Endothelial cell of umbilical vein (primary cell): ENCODE measurements around the gene VAV2. TPM values are rescaled to one million over a fixed set of nuclear protein-coding genes. Genes with fewer than 3 reads are reported as not detected.

ENCODE experiments used
- BruUV-seq: library from RNA; stranded (reverse); fragments of 400-500 nt; replicated peaks from 2 replicates; lab custom pipeline; 2021; lab: Mats Ljungman, UMichigan
- CTCF ChIA-PET: fragments of 300-600, 350-600 bp; sonication (Branson Sonifier 250); formaldehyde crosslinking; loops from one replicate; lab custom pipeline; 2021; ENCODE audit warnings: antibody characterized with exemption, inconsistent platforms; lab: Charles Lee
- POLR2A ChIA-PET: fragments of 300-600, 350-600 bp; sonication (Branson Sonifier 250); formaldehyde crosslinking; loops from one replicate; lab custom pipeline; 2021; ENCODE audit warnings: antibody characterized with exemption, inconsistent platforms; lab: Charles Lee
- DNase-seq: peaks from one replicate; pipeline ENCODE4 v3.0.0-alpha.2; 2011; ENCODE audit warnings: low read depth, low spot score
- FAIRE-seq: peaks from 2 replicates; lab custom pipeline; 2011; peaks lifted over from hg19 to GRCh38; lab: Jason Lieb, UNC
- H2AFZ ChIP-seq: 2 replicates; pipeline ENCODE4 v1.6.0; 2012; ENCODE audit warnings: low read depth, low read length, control low read depth, inconsistent platforms
- H3K27ac ChIP-seq: 2 replicates; pipeline ENCODE4 v1.5.1; 2011; ENCODE audit warnings: low read depth, mild to moderate bottlenecking, control low read depth, low read length, moderate library complexity; ENCODE audit not compliant: insufficient read depth
- H3K27me3 ChIP-seq, 2 experiments: 2 replicates each; pipeline versions ENCODE4 v1.6.0 to v1.6.1; 2011; ENCODE audit warnings: low read length in 2 of 2, mixed read lengths in 1 of 2; ENCODE audit not compliant: control insufficient read depth in 2 of 2, insufficient read depth in 2 of 2
- H3K36me3 ChIP-seq, 2 experiments: 2 replicates in 1 of 2; 3 replicates in 1 of 2; pipeline ENCODE4 v1.5.1; 2011; ENCODE audit warnings: low read length in 2 of 2, mild to moderate bottlenecking in 1 of 2, moderate library complexity in 1 of 2; ENCODE audit not compliant: control insufficient read depth in 2 of 2, insufficient read depth in 2 of 2; ENCODE audit errors: extremely low read depth in 1 of 2
- H3K4me1 ChIP-seq: 3 replicates; pipeline ENCODE4 v1.5.1; 2011; ENCODE audit warnings: mild to moderate bottlenecking, low read length; ENCODE audit not compliant: control insufficient read depth, insufficient read depth; ENCODE audit errors: extremely low read depth
- H3K4me2 ChIP-seq: 2 replicates; pipeline ENCODE4 v1.6.1; 2011; ENCODE audit warnings: low read length, control low read depth, mixed read lengths; ENCODE audit not compliant: insufficient read depth
- H3K4me3 ChIP-seq, 3 experiments: fragments of 200-600 bp in 1 of 3; sonication (generic), shearing (Covaris generic) in 1 of 3; replicated peaks in 1 of 3; 2 replicates each; pipeline ENCODE4 v1.5.1; 2011 to 2016; ENCODE audit warnings: control low read depth in 3 of 3, low read length in 3 of 3, mild to moderate bottlenecking in 2 of 3, inconsistent platforms in 1 of 3, low read depth in 1 of 3, moderate library complexity in 1 of 3; ENCODE audit not compliant: insufficient read depth in 1 of 3
- H3K79me2 ChIP-seq: 2 replicates; pipeline ENCODE4 v1.6.0; 2012; ENCODE audit warnings: low read length, inconsistent platforms; ENCODE audit not compliant: control insufficient read depth, insufficient read depth
- H3K9ac ChIP-seq: replicated peaks from 2 replicates; pipeline ENCODE3; 2011; ENCODE audit warnings: low read length, control low read depth; ENCODE audit not compliant: insufficient read depth; ENCODE audit errors: extremely low read depth
- H3K9me1 ChIP-seq: replicated peaks from 3 replicates; pipeline ENCODE4 v1.6.0; 2011; ENCODE audit warnings: mild to moderate bottlenecking, low read length; ENCODE audit not compliant: control insufficient read depth, insufficient read depth; ENCODE audit errors: extremely low read depth
- H3K9me3 ChIP-seq: replicated peaks from 2 replicates; pipeline ENCODE4 v1.5.1; 2012; ENCODE audit warnings: low read length, inconsistent platforms; ENCODE audit not compliant: control insufficient read depth, insufficient read depth
- H4K20me1 ChIP-seq: replicated peaks from 2 replicates; pipeline ENCODE3; 2011; ENCODE audit warnings: mild to moderate bottlenecking, low read length; ENCODE audit not compliant: control insufficient read depth, insufficient read depth; ENCODE audit errors: extremely low read depth
- EZH2 ChIP-seq: IDR thresholded peaks from 2 replicates; pipeline ENCODE4 v1.6.1; 2012; ENCODE audit warnings: borderline replicate concordance, low read depth, mild to moderate bottlenecking, moderate library complexity, low read length, inconsistent platforms; ENCODE audit not compliant: severe bottlenecking
- FOS ChIP-seq: IDR thresholded peaks from 2 replicates; pipeline ENCODE4 v1.6.1; 2011; ENCODE audit warnings: mild to moderate bottlenecking, low read length, moderate library complexity, borderline replicate concordance; ENCODE audit not compliant: insufficient read depth
- GATA2 ChIP-seq: IDR thresholded peaks from 2 replicates; pipeline ENCODE4 v1.7.0; 2011; ENCODE audit warnings: low read depth, mild to moderate bottlenecking, moderate library complexity, mixed read lengths, low read length; ENCODE audit not compliant: insufficient read length, insufficient read depth
- JUN ChIP-seq: IDR thresholded peaks from 2 replicates; pipeline ENCODE4 v1.6.1; 2011; ENCODE audit warnings: borderline replicate concordance, low read depth; ENCODE audit not compliant: insufficient read length, insufficient read depth
- MAX ChIP-seq: IDR thresholded peaks from 2 replicates; pipeline ENCODE4 v1.6.1; 2011; ENCODE audit not compliant: insufficient read depth, insufficient read length
- MYC ChIP-seq: IDR thresholded peaks from one replicate; pipeline ENCODE4 v1.6.1; 2011; ENCODE audit warnings: mild to moderate bottlenecking, low read depth, low read length
- POLR2A ChIP-seq: IDR thresholded peaks from 2 replicates; pipeline ENCODE4 v1.6.1; 2012; ENCODE audit warnings: low read depth, mild to moderate bottlenecking, control low read depth, low read length
- POLR2AphosphoS5 ChIP-seq: IDR thresholded peaks from 2 replicates; pipeline ENCODE4 v1.6.1; 2012; ENCODE audit warnings: low read depth, mild to moderate bottlenecking, control low read depth, low read length, moderate library complexity; ENCODE audit not compliant: insufficient read depth
- dilution Hi-C: fragments of 300-500 bp; cut with MboI; formaldehyde crosslinking; loops from one replicate; pipeline ENCODE4 v1.15.0; 2019; ENCODE audit warnings: low sequenced_read_pairs; ENCODE audit not compliant: extremely low pct_ligation_motif_present
- intact Hi-C: fragments of 100-400 bp; cut with micrococcal nuclease; formaldehyde crosslinking; loops from one replicate; pipeline ENCODE4 v1.10.0; 2022
- polyA plus RNA-seq, 4 experiments: library from polyadenylated mRNA; depleted of rRNA in 3 of 4; stranded (reverse) in 3 of 4; unstranded in 1 of 4; fragments of >200 nt; gene quantifications; 2 replicates each; pipeline versions ENCODE4 v1.2.1 to v1.2.3, GENCODE V29; 2011 to 2012; ENCODE audit warnings: missing spikeins in 1 of 4
- total RNA-seq: library from RNA; stranded (reverse); gene quantifications from 2 replicates; pipeline ENCODE4 v1.2.3, GENCODE V29; 2021
- TF ChIP-seq, protein P1 (sequence below), 2 donors: IDR thresholded peaks; 1 replicate in 1 of 2; 2 replicates in 1 of 2; pipeline ENCODE4 v1.5.1; 2011; ENCODE audit warnings: low read length in 2 of 2, mild to moderate bottlenecking in 2 of 2, moderate library complexity in 2 of 2, control low read depth in 1 of 2, inconsistent platforms in 1 of 2, low read depth in 1 of 2; ENCODE audit not compliant: insufficient read depth in 1 of 2; ENCODE audit errors: extremely low read depth in 1 of 2

VAV2 gene
- total and polyA plus RNA-seq, 2 donors (not counting 3 experiments of a cell fraction or from before 2014, with no cell fraction given), result 10.6 to 30.6 TPM

DNA sequence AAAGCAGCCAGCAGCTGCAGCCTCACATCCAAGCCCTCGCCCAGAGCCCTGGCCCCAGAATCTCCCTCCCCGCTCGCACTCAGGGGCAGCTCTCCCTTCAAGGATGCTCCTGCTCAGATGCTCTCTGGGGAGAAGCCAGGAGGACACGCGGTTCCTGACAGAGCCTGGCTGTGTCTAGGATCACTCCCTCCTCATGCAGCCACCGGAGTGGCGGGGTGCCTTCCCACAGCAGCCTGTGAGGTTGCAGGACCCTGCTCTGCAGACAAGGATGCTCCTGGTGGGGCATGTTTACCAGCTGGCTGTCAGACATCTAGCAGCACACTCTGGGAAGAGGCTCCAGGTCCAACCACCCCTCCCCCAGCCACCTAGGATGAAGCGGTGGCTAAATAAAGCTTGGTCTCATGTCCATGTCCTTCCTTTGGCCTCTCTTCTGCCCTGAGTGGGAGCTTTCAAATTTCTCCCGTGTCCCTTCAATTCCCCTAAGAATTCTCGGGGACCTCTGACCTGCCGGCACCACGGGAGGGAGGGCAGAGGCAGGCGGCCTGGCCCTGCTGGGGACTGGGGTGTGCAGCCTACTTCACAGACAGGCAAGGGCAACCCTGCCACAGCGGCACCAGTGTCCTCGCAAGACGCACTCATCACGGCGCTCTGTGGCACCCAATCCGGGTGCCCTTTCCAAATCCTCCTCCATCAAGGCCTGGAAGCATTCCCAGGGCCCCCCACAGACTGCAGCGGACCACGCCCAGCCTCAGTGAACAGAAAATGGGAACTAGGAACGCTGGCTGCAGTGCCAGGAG is 165.6 kb downstream of the VAV2 start:
- Histone ChIP-seq H3K4me1 (no peaks in the 10 kb centered on the region), H3K9me3 (no peaks in the 10 kb centered on the region), H3K27me3 (no peaks in the 10 kb centered on the region), H4K20me1 (no peaks in the 10 kb centered on the region), H3K27ac (no peak overlapping the region), H3K79me2 (no peaks in the 10 kb centered on the region), H3K4me2 (no peak overlapping the region), H3K9me1 (no peaks in the 10 kb centered on the region), H3K36me3 (peaks cover 0 to 2% of the 10 kb centered on the region in 2 experiments), H2AFZ (no peak overlapping the region), H3K9ac (no peak overlapping the region), H3K4me3 (no peak overlapping the region)
- BruUV-seq, result no TSS peak
- DNase-seq (no peak), FAIRE-seq (no peak)
- intact Hi-C loops (no loop called here), dilution Hi-C loops (no loop called here)
- ChIA-PET CTCF (interaction anchor here (1.2 kb wide), 1 partner anchor 167 kb away, joined by 4 read pairs; no protein-coding TSS in a partner anchor), POLR2A (no interaction called here)
- TF ChIP-seq JUN (no peak), MYC (no peak), FOS (no peak), EZH2 (no peak), GATA2 (no peak), MAX (no peak), POLR2AphosphoS5 (no peak), POLR2A (no peak)
- TF ChIP-seq, protein P1, sequence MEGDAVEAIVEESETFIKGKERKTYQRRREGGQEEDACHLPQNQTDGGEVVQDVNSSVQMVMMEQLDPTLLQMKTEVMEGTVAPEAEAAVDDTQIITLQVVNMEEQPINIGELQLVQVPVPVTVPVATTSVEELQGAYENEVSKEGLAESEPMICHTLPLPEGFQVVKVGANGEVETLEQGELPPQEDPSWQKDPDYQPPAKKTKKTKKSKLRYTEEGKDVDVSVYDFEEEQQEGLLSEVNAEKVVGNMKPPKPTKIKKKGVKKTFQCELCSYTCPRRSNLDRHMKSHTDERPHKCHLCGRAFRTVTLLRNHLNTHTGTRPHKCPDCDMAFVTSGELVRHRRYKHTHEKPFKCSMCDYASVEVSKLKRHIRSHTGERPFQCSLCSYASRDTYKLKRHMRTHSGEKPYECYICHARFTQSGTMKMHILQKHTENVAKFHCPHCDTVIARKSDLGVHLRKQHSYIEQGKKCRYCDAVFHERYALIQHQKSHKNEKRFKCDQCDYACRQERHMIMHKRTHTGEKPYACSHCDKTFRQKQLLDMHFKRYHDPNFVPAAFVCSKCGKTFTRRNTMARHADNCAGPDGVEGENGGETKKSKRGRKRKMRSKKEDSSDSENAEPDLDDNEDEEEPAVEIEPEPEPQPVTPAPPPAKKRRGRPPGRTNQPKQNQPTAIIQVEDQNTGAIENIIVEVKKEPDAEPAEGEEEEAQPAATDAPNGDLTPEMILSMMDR (IDR thresholded peaks at IDR 0.05; ENCODE audit: extremely low read depth in 1 of 2, insufficient read depth in 1 of 2, low read depth in 1 of 2, low read length in 2 of 2), result no peak
